Stimulated activated naive B cell treated with anti-CD40 and anti-IgM and Interleukin-4, amounts not matched to agents 10 μg/mL and 1 μg/mL and 100 μg/mL, for 72 hours (primary cell): ENCODE data around the gene LRRC32.
A peak's percentile ranks its signal among the peaks of the same experiment; 100 is the strongest.

ENCODE experiments used
- ATAC-seq, 2 donors: fragments of 150-1000 bp; cut with Tn5 transposase; replicated peaks; 2 replicates each; pipeline ENCODE4 v1.10.0; 2021; ENCODE audit warnings: moderate library complexity in 1 of 2
- DNase-seq: peaks from one replicate; pipeline ENCODE4 v3.0.0; 2021
- H3K27ac Mint-ChIP-seq: one replicate; pipeline ENCODE4 v1.8.0; 2022; ENCODE audit warnings: mild to moderate bottlenecking, mixed read lengths
- H3K27me3 Mint-ChIP-seq, 2 donors: one replicate each; pipeline ENCODE4 v1.8.0; 2022; ENCODE audit warnings: mixed read lengths in 2 of 2
- H3K36me3 Mint-ChIP-seq, 2 donors: one replicate each; pipeline ENCODE4 v1.8.0; 2022; ENCODE audit warnings: mixed read lengths in 2 of 2, mild to moderate bottlenecking in 1 of 2
- H3K4me1 Mint-ChIP-seq, 2 donors: one replicate each; pipeline ENCODE4 v1.8.0; 2022; ENCODE audit warnings: mixed read lengths in 2 of 2, mild to moderate bottlenecking in 1 of 2
- H3K4me3 Mint-ChIP-seq, 2 donors: one replicate each; pipeline ENCODE4 v1.8.0; 2022; ENCODE audit warnings: mild to moderate bottlenecking in 2 of 2, mixed read lengths in 2 of 2, moderate library complexity in 1 of 2
- H3K9me3 Mint-ChIP-seq, 2 donors: one replicate each; pipeline ENCODE4 v1.8.0; 2022; ENCODE audit warnings: mixed read lengths in 2 of 2, mild to moderate bottlenecking in 1 of 2

The LRRC32 gene

DNA sequence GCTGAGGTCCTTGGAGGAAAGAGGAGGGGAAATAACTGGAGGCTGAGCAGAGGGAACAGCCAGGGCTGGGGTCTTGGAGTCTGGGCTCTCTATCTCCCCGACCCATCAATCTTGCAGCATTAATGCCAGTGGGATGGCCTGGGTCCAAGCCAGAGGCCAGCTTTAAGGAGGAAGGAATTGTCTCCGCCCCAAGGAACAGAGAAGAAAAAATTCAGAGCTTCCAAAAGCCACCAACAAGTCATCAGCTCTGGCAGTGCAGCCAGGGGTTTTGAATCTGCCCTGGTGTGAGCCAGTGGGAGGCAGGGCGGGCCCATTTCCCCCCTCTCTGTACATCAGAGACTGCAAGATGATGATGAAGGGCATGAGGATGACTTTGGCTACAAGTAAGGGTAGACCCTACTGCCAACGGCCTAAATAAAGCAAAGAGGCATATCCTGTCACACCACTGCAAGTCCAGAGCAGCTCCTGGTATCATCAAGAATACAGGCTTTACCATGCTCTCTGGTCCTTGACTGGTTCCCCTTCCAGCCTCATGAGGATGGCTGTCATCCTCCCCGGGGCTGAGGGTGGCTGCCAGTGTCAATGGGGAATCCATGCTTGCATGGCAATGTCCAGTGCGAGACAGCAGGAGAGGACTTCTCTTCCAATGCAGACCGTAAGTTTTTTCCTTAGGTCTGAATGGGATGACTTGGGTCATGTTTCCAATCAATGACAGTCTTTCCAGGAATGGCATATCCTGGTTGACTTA, 34.4 kb downstream of the LRRC32 start:
- H3K27me3 Mint-ChIP-seq: no peaks in the 10 kb centered on the region
- H3K4me3 Mint-ChIP-seq: no peak overlapping the region
- H3K27ac Mint-ChIP-seq: peak overlapping the region; percentile 99
- ATAC-seq (no peak), DNase-seq (no peak)
- no peaks in the 10 kb centered on the region for H3K9me3 Mint-ChIP-seq
- H3K36me3 Mint-ChIP-seq: peaks cover 0 to 6% of the 10 kb centered on the region in 2 donors
- peaks cover 61 to 88% of the 10 kb centered on the region in 2 donors for H3K4me1 Mint-ChIP-seq

DNA sequence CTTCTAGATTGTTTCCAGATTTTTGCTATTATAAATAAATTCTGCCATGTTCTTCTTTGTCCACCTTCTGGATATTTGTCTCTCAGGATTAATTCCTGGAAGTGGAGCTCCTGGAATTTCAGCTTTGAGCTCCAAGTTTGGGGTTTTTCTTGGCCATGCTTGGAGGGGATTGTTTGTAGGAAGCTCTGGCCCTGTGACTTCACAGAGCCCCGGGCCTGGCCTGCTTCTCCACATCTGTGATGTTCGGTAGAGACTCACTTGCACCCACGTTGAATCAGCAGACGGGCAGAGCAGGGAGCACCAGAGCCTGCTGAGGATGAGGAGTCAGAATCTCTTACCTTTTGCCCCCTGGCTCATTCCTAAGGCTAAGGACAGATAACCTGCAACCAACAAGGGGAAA, 35.7 kb downstream of the LRRC32 start:
- Mint-ChIP-seq H3K4me3 (no peak overlapping the region), H3K4me1 (peaks cover 62 to 90% of the 10 kb centered on the region in 2 donors), H3K27ac (peak overlapping the region; percentile 27), H3K9me3 (no peaks in the 10 kb centered on the region), H3K27me3 (no peaks in the 10 kb centered on the region), H3K36me3 (peaks cover 0 to 9% of the 10 kb centered on the region in 2 donors)
- no peak for DNase-seq
- ATAC-seq: no peak

DNA sequence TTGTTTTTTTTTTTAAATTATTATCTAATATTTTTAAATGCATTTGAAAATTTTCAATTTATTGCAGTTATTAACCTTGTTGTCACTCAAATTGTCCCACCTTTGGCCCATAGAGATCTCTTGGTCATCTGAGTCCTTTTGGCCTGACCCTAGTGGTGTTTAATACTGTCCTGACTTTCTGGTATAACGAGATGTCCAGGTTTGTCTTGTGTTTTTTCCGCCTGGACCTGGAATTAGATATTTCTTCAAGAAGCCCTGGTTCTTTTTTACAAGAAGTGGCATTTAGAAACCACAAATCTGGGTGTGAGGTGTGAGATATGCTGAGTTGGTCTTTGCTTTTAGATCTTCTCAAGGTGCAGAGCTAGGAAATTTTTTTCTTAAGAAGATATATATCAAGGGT, 38.1 kb downstream of the LRRC32 start:
- ATAC-seq (no peak), DNase-seq (no peak)
- no peak overlapping the region for H3K4me3 Mint-ChIP-seq
- no peak overlapping the region for H3K27ac Mint-ChIP-seq
- H3K4me1 Mint-ChIP-seq: peaks cover 61 to 90% of the 10 kb centered on the region in 2 donors
- H3K36me3 Mint-ChIP-seq: peaks cover 4 to 20% of the 10 kb centered on the region in 2 donors
- no peaks in the 10 kb centered on the region for H3K27me3 Mint-ChIP-seq
- H3K9me3 Mint-ChIP-seq: peaks cover 3 to 4% of the 10 kb centered on the region in 2 donors

DNA sequence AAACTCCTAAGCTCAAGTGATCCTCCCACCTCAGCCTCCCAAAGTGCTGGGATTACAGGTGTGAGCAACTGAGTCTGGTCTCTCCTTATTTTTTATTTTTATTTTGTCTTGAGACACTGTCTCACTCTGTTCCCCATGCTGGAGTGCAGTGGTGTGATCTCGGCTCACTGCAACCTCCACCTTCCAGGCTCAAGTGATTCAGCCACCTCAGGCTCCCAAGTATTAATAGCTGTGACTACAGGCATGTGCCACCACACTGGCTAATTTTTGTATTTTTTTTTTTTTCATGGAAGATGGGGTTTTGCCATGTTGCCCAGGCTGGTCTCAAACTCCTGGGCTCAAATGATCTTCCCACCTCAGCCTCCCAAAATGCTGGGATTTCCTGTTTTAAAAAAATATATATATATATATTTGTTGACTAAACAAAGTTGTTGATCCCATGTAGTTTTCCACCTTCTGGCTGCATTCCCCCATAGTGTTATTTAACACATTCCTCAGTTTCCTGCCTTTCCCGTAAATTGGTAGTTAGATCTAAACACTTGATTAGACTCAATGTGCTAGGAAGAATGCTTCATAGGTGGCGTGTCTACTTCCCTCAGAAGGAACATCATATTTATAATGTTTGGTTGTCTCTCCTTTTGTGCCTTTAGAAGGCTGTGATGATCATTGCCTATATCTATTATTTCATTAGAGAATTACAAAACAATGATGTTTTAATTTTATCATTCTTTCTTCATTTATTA, 38.8 kb downstream of the LRRC32 start:
- no peaks in the 10 kb centered on the region for H3K27me3 Mint-ChIP-seq
- no peak overlapping the region for H3K4me3 Mint-ChIP-seq
- peaks cover 63 to 90% of the 10 kb centered on the region in 2 donors for H3K4me1 Mint-ChIP-seq

DNA sequence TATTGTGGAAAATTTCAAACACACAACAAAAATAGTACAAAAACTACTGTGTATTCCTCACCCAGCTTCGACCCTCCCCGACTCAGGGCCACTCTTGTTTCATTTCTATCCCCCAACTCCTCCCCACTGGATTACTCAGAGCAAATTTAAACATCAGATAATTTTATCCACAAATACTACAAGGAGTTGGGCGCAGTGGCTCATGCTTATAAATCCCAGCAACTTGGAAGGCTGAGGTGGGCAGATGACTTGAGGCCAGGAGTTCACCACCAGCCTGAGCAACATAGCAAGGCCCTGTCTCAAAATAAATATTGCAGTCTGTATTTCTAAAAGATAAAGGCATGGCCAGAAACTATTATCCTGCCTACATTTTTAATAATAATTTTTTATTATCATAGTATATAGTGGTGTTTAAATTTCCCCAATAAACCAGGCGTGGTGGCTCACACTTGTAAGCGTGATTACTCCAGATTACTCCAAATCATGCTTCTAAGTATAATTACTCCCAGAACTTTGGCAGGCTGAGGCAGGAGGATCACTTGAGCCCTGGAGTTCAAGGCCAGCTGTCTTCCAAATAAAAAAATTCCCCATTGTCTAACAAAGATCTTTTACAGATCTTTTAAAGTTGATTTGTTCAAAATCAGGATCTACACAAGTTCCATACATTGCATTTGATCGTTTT, 39.8 kb downstream of the LRRC32 start:
- Mint-ChIP-seq H3K9me3 (peaks cover 4 to 5% of the 10 kb centered on the region in 2 donors), H3K4me1 (peaks cover 60 to 90% of the 10 kb centered on the region in 2 donors), H3K27me3 (no peaks in the 10 kb centered on the region), H3K36me3 (peaks cover 11 to 35% of the 10 kb centered on the region in 2 donors), H3K27ac (peak overlapping the region; percentile 99), H3K4me3 (peak overlapping the region; percentile 86 to 91)
- no peak for ATAC-seq
- no peak for DNase-seq

More for the DNA sequence above, 38.8 kb downstream of the LRRC32 start:
- Mint-ChIP-seq H3K9me3 (peaks cover 3 to 4% of the 10 kb centered on the region in 2 donors), H3K27ac (peak overlapping the region; percentile 78), H3K36me3 (peaks cover 6 to 26% of the 10 kb centered on the region in 2 donors)
- ATAC-seq (no peak), DNase-seq (no peak)

DNA sequence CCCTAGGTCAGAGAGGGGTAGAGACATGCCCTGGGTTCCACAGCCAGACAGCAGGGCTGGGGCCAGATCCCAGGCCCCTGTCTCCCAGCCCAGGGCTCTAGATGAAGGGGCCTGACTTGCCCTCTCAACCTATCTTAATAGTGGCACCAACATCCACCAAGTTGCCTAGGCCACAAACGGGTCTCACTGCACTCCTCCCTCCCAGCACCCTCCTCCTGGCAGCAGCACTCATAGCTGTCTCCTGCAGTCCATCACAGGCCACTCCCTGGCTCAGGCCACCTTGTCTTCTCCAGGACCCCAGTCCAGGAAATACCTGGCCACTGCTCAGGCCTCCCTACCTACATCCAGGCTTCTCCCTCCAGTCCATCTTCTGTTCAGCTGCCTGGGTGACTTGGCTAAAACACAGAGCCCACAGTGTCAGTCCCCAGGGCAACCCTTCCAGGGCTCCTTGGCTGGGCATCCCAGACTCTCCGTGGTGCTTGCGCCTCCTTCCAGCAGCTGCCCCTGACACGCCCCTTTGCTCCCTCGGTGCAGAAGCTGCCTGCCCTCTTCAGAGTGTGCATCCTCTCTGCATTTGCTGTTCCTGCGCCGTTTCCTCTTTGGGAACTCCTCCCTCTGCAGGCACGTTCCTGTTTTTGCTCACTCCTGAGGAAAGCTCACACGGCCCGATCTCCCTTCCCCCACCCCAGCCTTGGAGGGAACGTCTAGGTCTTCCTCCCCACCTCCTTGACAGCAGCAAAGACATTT, 40.5 kb downstream of the LRRC32 start:
- ATAC-seq (peak; percentile 6 to 15), DNase-seq (peak; percentile 65)
- Mint-ChIP-seq H3K4me1 (peaks cover 61 to 90% of the 10 kb centered on the region in 2 donors), H3K36me3 (peaks cover 18 to 42% of the 10 kb centered on the region in 2 donors), H3K27me3 (no peaks in the 10 kb centered on the region), H3K9me3 (peaks cover 10 to 11% of the 10 kb centered on the region in 2 donors), H3K4me3 (peak overlapping the region; percentile 86 to 91), H3K27ac (peak overlapping the region; percentile 99)

DNA sequence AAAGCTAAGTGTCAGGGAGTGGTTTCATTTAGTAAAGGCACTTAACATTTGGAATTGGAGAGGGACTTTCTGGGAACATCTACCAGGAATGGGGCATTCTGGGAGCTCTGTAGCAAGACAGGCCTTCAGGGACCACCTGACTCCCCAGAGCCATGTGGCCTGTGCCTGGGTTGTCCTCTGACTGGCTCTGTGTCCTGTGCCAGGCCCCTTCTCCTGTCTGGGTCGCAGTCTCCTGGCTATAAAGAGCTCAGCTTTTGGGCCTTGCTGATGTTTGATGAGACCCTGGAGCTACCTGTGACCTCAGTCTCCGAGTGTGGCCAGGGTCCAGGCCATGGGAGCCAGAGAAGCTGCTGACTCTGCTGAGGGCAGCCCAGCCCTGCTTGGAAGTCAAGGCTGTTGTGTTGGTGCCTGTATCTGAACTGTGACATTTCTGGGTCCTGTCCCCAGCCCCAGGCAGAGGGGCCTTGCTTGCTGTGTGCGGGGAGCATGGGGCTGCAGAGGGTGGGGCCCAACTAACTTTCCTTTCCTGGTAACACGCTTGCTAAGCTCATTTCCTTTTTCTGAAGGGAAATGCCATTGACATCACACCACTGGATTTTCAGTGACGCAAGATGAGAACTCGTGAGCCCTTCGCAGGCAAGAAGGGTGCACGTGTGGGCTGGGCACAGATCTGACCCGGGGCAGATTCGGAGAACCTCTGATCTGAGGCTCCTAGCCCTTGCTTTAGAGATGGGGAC, 41.3 kb downstream of the LRRC32 start:
- ATAC-seq: peak; percentile 61
- Mint-ChIP-seq H3K4me3 (peak overlapping the region; percentile 86 to 91), H3K27ac (peak overlapping the region; percentile 99), H3K27me3 (no peaks in the 10 kb centered on the region), H3K9me3 (peaks cover 10 to 11% of the 10 kb centered on the region in 2 donors), H3K36me3 (peaks cover 25 to 49% of the 10 kb centered on the region in 2 donors), H3K4me1 (peaks cover 59 to 90% of the 10 kb centered on the region in 2 donors)
- peak; percentile 92 for DNase-seq

DNA sequence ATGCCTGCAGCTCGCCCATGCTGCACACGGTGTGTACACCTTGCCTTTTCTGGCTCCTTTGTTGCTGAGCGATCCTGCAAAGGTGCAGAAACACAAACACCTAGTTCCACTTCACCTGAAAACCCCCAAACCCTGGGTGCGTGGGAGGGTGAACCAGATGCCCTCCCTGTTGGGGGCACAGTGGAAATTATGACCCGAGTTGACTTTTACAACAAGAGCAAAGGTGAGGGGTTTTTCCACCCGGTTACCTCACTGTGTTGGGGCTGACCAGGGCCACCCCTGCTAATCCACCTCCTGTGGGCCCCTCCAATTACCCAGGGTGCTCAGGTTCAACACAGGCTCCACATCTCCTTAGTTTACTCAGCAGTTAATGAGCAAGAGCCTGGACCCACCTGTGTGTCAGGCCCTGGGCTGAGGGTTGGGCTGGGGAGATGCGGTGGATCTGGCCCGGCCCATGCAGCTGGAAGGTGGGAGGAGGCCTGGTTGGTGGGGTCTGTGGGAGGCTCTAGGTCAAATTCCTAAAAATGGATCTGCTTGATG, 42.1 kb downstream of the LRRC32 start:
- H3K4me1 Mint-ChIP-seq: peaks cover 58 to 90% of the 10 kb centered on the region in 2 donors
- peaks cover 30 to 53% of the 10 kb centered on the region in 2 donors for H3K36me3 Mint-ChIP-seq
- H3K27ac Mint-ChIP-seq: peak overlapping the region; percentile 99
- peak overlapping the region; percentile 86 to 91 for H3K4me3 Mint-ChIP-seq
- H3K27me3 Mint-ChIP-seq: no peaks in the 10 kb centered on the region
- peak; percentile 66 to 67 for ATAC-seq
- DNase-seq: peak; percentile 93
- peaks cover 10 to 11% of the 10 kb centered on the region in 2 donors for H3K9me3 Mint-ChIP-seq

DNA sequence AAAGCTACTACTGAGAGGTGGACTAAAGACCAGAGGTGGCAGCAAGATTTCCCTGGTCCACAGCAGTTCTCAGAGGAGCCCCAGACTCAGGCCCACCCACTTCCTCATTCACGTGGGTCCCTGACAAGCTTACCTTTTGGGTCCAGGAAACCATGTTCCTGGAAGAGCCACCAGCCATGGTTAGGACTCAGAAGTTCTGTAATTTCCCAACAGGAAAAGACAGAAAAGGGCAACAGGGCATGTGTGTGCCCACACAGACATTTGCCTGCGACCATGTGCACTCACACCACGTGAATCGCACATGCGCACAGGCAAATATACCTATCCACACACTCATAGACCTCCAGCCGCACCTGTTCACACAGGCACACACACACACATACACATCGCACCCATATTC, 42.9 kb downstream of the LRRC32 start:
- peaks cover 0 to 5% of the 10 kb centered on the region in 2 donors for H3K27me3 Mint-ChIP-seq
- peak; percentile 46 for DNase-seq
- peak; percentile 7 to 8 for ATAC-seq
- H3K27ac Mint-ChIP-seq: peak overlapping the region; percentile 99
- H3K4me3 Mint-ChIP-seq: peak overlapping the region; percentile 86 to 91
- peaks cover 36 to 61% of the 10 kb centered on the region in 2 donors for H3K36me3 Mint-ChIP-seq
- peaks cover 67 to 98% of the 10 kb centered on the region in 2 donors for H3K4me1 Mint-ChIP-seq
- H3K9me3 Mint-ChIP-seq: peaks cover 10 to 11% of the 10 kb centered on the region in 2 donors

DNA sequence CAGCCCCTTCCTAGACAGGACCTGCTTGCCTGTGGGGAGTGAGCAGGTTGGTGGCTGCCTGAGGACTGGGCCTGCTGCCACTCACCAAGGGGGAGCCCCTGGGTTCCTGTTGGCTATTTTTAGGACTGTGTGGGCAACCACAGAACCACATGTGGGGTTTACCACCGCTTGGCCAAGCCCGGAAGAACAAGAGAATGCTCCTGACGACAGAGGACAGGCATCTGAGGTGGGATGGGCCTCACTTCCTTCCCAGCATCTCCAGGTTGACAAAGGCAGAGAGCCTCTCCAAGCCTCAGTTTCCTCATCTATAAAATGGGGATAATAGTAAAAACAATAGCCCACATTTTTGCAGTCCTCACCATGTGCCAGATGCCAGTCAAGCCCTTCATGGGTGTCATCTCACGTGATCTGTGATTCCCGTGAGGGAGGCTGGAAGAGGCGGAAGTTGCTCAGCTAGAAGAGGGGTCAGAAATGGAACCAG, 43.6 kb downstream of the LRRC32 start:
- DNase-seq (peak; percentile 94), ATAC-seq (peak; percentile 57 to 69)
- peaks cover 72 to 98% of the 10 kb centered on the region in 2 donors for H3K4me1 Mint-ChIP-seq
- peak overlapping the region; percentile 64 to 69 for H3K4me3 Mint-ChIP-seq
- peaks cover 10 to 11% of the 10 kb centered on the region in 2 donors for H3K9me3 Mint-ChIP-seq
- peaks cover 36 to 67% of the 10 kb centered on the region in 2 donors for H3K36me3 Mint-ChIP-seq
- peak overlapping the region; percentile 99 for H3K27ac Mint-ChIP-seq
- H3K27me3 Mint-ChIP-seq: peaks cover 0 to 7% of the 10 kb centered on the region in 2 donors

DNA sequence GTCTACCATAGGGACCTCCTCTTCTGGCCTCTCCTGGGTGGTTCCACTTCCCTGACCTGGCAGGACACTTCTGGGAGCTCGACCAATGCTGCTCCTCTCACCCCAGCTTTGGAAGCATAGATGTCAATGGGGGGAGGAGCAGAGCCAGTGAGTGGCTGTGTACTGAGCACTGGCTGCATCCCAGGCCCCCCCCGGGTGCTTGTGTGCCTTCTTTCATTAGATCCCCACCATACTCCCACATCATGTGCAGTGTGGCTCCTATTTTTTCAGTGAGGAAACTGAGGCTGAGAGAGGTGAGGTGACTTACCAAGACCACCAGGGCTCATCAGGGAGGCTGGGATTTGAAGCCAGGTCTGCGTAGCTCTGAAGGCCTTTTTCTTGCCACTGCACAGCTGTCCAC, 44.3 kb downstream of the LRRC32 start:
- no peak for ATAC-seq
- H3K4me1 Mint-ChIP-seq: peaks cover 70 to 98% of the 10 kb centered on the region in 2 donors
- peak overlapping the region; percentile 63 to 64 for H3K4me3 Mint-ChIP-seq
- no peak for DNase-seq
- peaks cover 10 to 11% of the 10 kb centered on the region in 2 donors for H3K9me3 Mint-ChIP-seq
- H3K36me3 Mint-ChIP-seq: peaks cover 36 to 74% of the 10 kb centered on the region in 2 donors
- peaks cover 0 to 7% of the 10 kb centered on the region in 2 donors for H3K27me3 Mint-ChIP-seq
- peak overlapping the region; percentile 99 for H3K27ac Mint-ChIP-seq

DNA sequence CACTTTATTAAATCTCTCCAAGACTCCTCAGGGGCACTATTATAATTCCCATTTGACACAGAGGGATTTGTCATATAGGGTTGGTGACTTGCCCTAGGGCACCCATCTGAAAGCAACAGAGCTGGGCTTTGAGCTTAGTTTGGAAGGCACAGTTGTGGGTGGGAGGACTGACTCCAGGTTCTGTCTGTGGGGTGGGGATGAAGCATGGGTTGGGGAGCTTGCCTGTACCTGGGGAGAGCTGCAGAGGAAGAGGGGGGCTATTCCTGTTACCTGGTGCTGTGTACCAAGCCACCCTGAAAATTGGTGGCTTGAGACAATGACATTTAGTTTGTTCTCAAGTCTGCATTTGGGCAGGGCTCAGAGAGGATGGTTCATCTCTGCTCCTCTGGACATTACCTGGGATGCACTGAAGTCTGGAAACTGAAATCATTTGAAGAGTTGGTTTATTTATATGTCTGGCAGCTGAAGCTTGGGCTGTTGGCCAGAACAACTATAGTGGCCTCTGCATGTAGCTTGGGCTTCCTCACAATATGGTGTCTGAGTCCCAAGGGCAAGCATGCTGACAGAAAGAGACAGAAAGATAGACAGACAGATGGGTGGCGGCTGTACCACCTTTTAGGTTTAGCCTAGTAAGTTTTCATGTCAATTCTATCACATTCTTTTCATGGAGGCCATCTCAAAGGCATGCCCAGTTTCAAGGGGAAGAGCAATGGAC, 44.9 kb downstream of the LRRC32 start:
- Mint-ChIP-seq H3K4me1 (peaks cover 72 to 100% of the 10 kb centered on the region in 2 donors), H3K27ac (peak overlapping the region; percentile 99), H3K36me3 (peaks cover 41 to 81% of the 10 kb centered on the region in 2 donors), H3K4me3 (peak overlapping the region; percentile 8 to 62), H3K27me3 (peaks cover 0 to 7% of the 10 kb centered on the region in 2 donors), H3K9me3 (peaks cover 12 to 13% of the 10 kb centered on the region in 2 donors)
- ATAC-seq (no peak), DNase-seq (no peak)
